Spinal cord (tissue), 10 donors: ENCODE results near the gene ZNF613. TPM values are rescaled to one million over a fixed set of nuclear protein-coding genes. Genes with fewer than 3 reads are reported as not detected.

Source experiments
- DNase-seq, 6 donors: peaks; one replicate each; pipeline versions ENCODE4 v3.0.0 to v3.0.0-alpha.2; 2013 to 2015; ENCODE audit warnings: low spot score in 6 of 6, low read depth in 4 of 6
- H3K27ac ChIP-seq: one replicate; pipeline ENCODE4 v1.5.1; 2013; ENCODE audit warnings: low read depth, low read length, control low read depth
- H3K27me3 ChIP-seq: one replicate; pipeline ENCODE4 v1.6.1; 2013; ENCODE audit warnings: low read length; ENCODE audit not compliant: control insufficient read depth, insufficient read depth
- H3K36me3 ChIP-seq: one replicate; pipeline ENCODE4 v1.6.1; 2013; ENCODE audit warnings: low read length; ENCODE audit not compliant: control insufficient read depth, insufficient read depth
- H3K4me1 ChIP-seq: one replicate; pipeline ENCODE4 v1.6.1; 2013; ENCODE audit warnings: low read length; ENCODE audit not compliant: control insufficient read depth, insufficient read depth
- H3K4me3 ChIP-seq: one replicate; pipeline ENCODE4 v1.5.1; 2013; ENCODE audit warnings: low read depth, low read length, control low read depth
- H3K9me3 ChIP-seq: one replicate; pipeline ENCODE4 v1.6.1; 2013; ENCODE audit warnings: low read length; ENCODE audit not compliant: control insufficient read depth, insufficient read depth
- WGBS: methylation state at CpG from one replicate; pipeline ENCODE4 v1.1.5; 2013; ENCODE audit warnings: missing lambda C conversion rate; ENCODE audit not compliant: insufficient coverage; 5-methylcytosine and 5-hydroxymethylcytosine counted together
- long read RNA-seq, 4 donors: transcript quantifications; one replicate each; lab custom pipeline, GENCODE V29; 2026
- polyA plus RNA-seq, 2 donors: library from polyadenylated mRNA; unstranded; fragments of 120-200 nt; gene quantifications; one replicate each; pipeline ENCODE4 v1.2.1, GENCODE V29; 2013; ENCODE audit not compliant: insufficient read length in 2 of 2
- total RNA-seq, 2 donors: library from RNA; depleted of rRNA in 1 of 2; stranded (reverse); fragments of 120-200 nt in 1 of 2; fragments of >200 nt in 1 of 2; gene quantifications; one replicate each; pipeline versions ENCODE4 v1.2.3 to v1.2.4, GENCODE V29; 2013 to 2014
- donor health status: healthy.

Gene ZNF613
- total RNA-seq = 10 to 100 TPM; 10.5 to 12.2 TPM
- polyA plus RNA-seq = 1 to 10 TPM; 9.5 to 9.8 TPM
- long read RNA-seq, donor 1 = 0 reads
- long read RNA-seq, donor 2, partial matches to known transcripts = 0 of 5 reads
- long read RNA-seq, donor 2, other reads (novel, unspliced or antisense) = 5 of 5 reads
- long read RNA-seq, donor 3, partial matches to known transcripts = 0 of 1 reads
- long read RNA-seq, donor 3, other reads (novel, unspliced or antisense) = 0 of 1 reads
- long read RNA-seq, donor 4, partial matches to known transcripts = 0 of 3 reads
- long read RNA-seq, donor 4, other reads (novel, unspliced or antisense) = 0 of 3 reads

- H3K27me3 ChIP-seq = no peaks in the 10 kb centered on the region
- WGBS = under 1% methylated on average over 52 of the region's 52 CpGs
- peaks cover 4% of the 10 kb centered on the region for H3K36me3 ChIP-seq
- peaks cover 10% of the 10 kb centered on the region for H3K4me1 ChIP-seq
- peaks cover 10% of the 10 kb centered on the region for H3K9me3 ChIP-seq
- H3K4me3 ChIP-seq = peak within 1 kb of the TSS; percentile 83
- H3K27ac ChIP-seq = peak within 1 kb of the TSS; percentile 95
- peak; percentile 85 to 100 (median 95) for DNase-seq
Observed at GRCh38 chr19:51926784-51927741, at the start of gene ZNF613. ZNF613 (plus strand) TSS chr19:51927472; CDS start chr19:51936221, 8,749 bp downstream.

- no peak for DNase-seq
- Histone ChIP-seq H3K27me3 (no peaks in the 10 kb centered on the region), H3K4me1 (no peaks in the 10 kb centered on the region), H3K9me3 (no peaks in the 10 kb centered on the region), H3K27ac (no peak overlapping the region), H3K36me3 (peaks cover 11% of the 10 kb centered on the region), H3K4me3 (no peak overlapping the region)
- WGBS = 97% methylated on average over 3 of the region's 3 CpGs
Observed at GRCh38 chr19:51882518-51882917, 44.8 kb upstream of the ZNF613 start.

GRCh38 chr19:51884713-51885112, 42.6 kb upstream of the ZNF613 start:
- no CpG with 5 or more reads among the region's 2 CpGs for WGBS
- no peaks in the 10 kb centered on the region for H3K4me1 ChIP-seq
- H3K9me3 ChIP-seq = peaks cover 6% of the 10 kb centered on the region
- no peak for DNase-seq
- peaks cover 3% of the 10 kb centered on the region for H3K36me3 ChIP-seq
- no peak overlapping the region for H3K4me3 ChIP-seq
- H3K27ac ChIP-seq = no peak overlapping the region
- H3K27me3 ChIP-seq = no peaks in the 10 kb centered on the region

- peaks cover 30% of the 10 kb centered on the region for H3K36me3 ChIP-seq
- H3K27ac ChIP-seq = peak within 1 kb of the TSS; percentile 93
- H3K4me1 ChIP-seq = no peaks in the 10 kb centered on the region
- peaks cover 23% of the 10 kb centered on the region for H3K9me3 ChIP-seq
- peak; percentile 86 to 98 (median 92) for DNase-seq
- H3K4me3 ChIP-seq = peak within 1 kb of the TSS; percentile 85
- no peaks in the 10 kb centered on the region for H3K27me3 ChIP-seq
- 1% methylated on average over 56 of the region's 56 CpGs for WGBS
Observed at GRCh38 chr19:51887522-51888498, 39.5 kb upstream of the ZNF613 start, which contains the start of gene ZNF577. ZNF577 (minus strand) TSS chr19:51887951; CDS start chr19:51880382, 7,569 bp downstream.

GRCh38 chr19:51889934-51890333, 37.3 kb upstream of the ZNF613 start:
- DNase-seq = no peak
- no peaks in the 10 kb centered on the region for H3K27me3 ChIP-seq
- no peak overlapping the region for H3K27ac ChIP-seq
- no peak overlapping the region for H3K4me3 ChIP-seq
- peaks cover 23% of the 10 kb centered on the region for H3K9me3 ChIP-seq
- no peaks in the 10 kb centered on the region for H3K4me1 ChIP-seq
- peaks cover 46% of the 10 kb centered on the region for H3K36me3 ChIP-seq

- Histone ChIP-seq H3K27me3 (no peaks in the 10 kb centered on the region), H3K4me3 (no peak overlapping the region), H3K27ac (no peak overlapping the region), H3K36me3 (peaks cover 60% of the 10 kb centered on the region), H3K9me3 (peaks cover 23% of the 10 kb centered on the region), H3K4me1 (no peaks in the 10 kb centered on the region)
- peak in 1 of 6 donors; percentile 8 for DNase-seq
- WGBS = 98% methylated on average over 6 of the region's 10 CpGs
Observed at GRCh38 chr19:51891193-51891747, 36.0 kb upstream of the ZNF613 start.

- H3K4me1 ChIP-seq = peaks cover 5% of the 10 kb centered on the region
- DNase-seq = no peak
- WGBS = 71% methylated on average over 3 of the region's 4 CpGs
- no peak overlapping the region for H3K4me3 ChIP-seq
- no peak overlapping the region for H3K27ac ChIP-seq
- no peaks in the 10 kb centered on the region for H3K9me3 ChIP-seq
- H3K27me3 ChIP-seq = peaks cover 6% of the 10 kb centered on the region
- peaks cover 25% of the 10 kb centered on the region for H3K36me3 ChIP-seq
Observed at GRCh38 chr19:51901860-51902259, 25.4 kb upstream of the ZNF613 start.

- DNase-seq = peak in 3 of 6 donors; percentile 63 to 81 (median 68)
- Histone ChIP-seq H3K27ac (no peak overlapping the region), H3K4me3 (peak overlapping the region; percentile 78), H3K4me1 (peaks cover 5% of the 10 kb centered on the region), H3K9me3 (no peaks in the 10 kb centered on the region), H3K36me3 (peaks cover 19% of the 10 kb centered on the region), H3K27me3 (peaks cover 9% of the 10 kb centered on the region)
- 46% methylated on average over 2 of the region's 8 CpGs for WGBS
Observed at GRCh38 chr19:51903192-51903591, 24.1 kb upstream of the ZNF613 start.
